NCI-H2227 (cell line): ENCODE results near the gene PHLDB2.
A peak's percentile ranks its signal among the peaks of the same experiment; 100 is the strongest.

Source experiments
- DNase-seq: peaks from one replicate; lab custom pipeline; 2025; ENCODE audit not compliant: unreplicated experiment; lab: John Stamatoyannopoulos, UW

Gene PHLDB2

GRCh38 chr3:111989061-111989678, 130.1 kb downstream of the PHLDB2 start:
- DNase-seq, result peak; percentile 51

GRCh38 chr3:111993038-111993437, 134.0 kb downstream of the PHLDB2 start:
- DNase-seq, result no peak

DNA sequence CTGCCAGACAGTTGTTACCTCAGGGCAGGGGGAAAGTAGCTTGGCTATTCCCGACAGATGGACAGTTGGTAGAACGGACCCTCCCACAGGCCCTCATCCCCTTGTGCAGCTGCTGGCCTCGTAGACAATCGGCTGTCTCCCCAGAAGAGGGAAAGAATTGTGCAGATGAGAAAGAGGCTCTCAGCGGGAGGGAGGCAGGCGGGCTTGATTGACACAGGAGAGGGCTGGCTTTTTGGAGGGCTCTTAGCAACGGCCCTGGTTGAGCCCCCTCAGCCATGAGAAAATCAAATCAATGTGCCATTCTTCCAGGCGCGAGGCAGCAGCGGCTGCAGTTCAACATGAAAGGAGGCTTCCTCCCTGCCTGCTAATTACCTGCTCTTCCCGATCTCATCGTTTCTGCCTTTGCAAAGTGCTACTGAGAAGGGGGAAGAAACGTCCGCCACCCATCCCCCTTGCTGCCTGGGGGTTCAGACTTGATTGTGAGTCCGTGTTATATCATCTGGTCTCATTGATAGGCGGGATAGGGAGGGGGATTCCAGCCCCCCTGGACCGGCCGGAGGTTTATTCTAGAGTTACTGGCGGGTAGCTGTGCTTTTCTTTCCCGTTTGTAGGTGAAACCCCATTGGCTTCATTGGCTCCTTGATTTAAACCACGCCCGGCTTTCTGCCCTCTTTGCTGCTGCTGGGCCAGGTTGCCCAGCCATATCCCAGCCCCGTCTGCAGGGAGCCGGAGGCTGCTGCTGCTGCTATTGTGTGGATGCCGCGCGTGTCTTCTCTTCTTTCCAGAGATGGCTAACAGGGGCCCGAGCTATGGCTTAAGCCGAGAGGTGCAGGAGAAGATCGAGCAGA, 139.8 kb downstream of the PHLDB2 start, which contains the start of gene TAGLN3:
Gene TAGLN3, plus strand, starts transcription at position 287 of the 848 bp plus-strand sequence. Its CDS starts 501 bp downstream, at position 788.
- peak; percentile 82 for DNase-seq

DNA sequence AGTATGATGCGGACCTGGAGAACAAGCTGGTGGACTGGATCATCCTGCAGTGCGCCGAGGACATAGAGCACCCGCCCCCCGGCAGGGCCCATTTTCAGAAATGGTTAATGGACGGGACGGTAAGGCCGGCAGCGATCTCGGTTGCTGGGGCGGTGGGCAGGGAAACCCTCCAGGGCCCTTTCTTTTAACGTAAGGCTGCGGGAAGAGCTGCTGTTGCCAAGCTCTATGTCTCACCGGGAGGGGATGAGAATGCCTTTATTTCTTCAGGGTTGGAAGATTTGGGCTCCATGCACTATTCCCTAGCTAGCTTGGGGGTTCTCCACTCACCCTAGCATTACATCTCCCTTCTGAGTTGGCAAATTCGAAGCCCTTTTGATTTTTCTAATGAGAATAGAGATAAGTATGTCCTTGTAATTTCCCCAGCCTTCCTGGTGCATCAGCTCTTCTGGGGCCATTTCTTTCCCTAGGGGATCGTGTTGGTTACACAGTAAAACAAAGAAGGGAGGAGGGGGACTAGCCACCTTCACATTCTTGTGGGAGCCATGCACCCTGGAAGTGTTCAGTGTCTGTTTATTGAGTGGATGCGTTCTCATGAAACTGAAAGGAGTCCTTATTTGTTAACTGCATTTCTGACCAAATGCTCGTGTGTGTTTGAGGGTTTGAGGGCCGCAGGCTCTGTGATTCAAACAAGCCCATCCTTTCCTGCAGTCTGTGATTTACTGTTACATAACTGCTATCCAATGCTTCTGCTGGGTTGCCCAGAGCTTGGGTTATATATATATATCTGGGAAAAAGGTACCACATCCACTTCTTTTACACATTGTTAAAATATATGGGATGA, 140.6 kb downstream of the PHLDB2 start:
- DNase-seq, result peak; percentile 50

DNA sequence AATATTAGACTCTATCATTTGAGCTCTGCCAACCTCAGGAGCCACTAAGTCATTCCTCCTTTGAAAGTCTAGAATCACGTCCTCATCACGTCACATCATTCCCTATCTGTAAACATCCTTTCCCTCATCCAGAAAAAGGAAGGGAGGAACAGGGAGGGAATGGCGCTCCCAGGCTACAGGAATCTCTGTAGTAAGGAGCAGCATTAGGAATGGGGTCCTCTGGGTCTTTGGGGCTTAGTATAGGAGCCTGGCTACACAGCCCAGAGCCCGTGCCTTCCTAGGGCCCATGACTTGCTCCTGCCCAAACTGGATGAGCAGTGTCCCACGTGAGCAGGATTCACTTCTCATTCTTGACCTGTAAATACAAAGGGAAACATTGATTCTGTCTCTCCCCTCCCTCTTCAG, 141.3 kb downstream of the PHLDB2 start:
- no peak for DNase-seq

- peak; percentile 47 for DNase-seq
These were observed 141.9 kb downstream of the PHLDB2 start for GRCh38 chr3:112000966-112001365.

DNA sequence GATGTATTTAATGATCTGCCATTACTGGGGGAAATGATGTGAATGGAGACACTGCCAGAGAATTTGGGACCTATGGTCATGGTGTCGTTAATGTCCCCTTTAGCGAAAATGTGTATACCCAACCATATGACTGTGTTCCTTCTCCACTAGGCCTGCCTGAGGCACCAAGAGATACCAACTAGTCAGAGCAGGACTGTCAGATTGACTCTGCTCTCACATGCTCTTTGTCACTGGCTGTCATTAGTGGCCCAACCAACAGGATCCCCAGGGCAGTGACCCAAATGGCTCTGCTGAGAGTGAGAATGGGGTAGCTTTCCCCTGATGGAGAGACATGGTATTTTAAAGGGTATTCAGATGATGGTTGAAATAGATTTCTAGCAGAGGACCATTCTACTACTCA, 142.5 kb downstream of the PHLDB2 start:
- DNase-seq, result no peak

- no peak for DNase-seq
These were observed 143.3 kb downstream of the PHLDB2 start for GRCh38 chr3:112002096-112002971.

DNA sequence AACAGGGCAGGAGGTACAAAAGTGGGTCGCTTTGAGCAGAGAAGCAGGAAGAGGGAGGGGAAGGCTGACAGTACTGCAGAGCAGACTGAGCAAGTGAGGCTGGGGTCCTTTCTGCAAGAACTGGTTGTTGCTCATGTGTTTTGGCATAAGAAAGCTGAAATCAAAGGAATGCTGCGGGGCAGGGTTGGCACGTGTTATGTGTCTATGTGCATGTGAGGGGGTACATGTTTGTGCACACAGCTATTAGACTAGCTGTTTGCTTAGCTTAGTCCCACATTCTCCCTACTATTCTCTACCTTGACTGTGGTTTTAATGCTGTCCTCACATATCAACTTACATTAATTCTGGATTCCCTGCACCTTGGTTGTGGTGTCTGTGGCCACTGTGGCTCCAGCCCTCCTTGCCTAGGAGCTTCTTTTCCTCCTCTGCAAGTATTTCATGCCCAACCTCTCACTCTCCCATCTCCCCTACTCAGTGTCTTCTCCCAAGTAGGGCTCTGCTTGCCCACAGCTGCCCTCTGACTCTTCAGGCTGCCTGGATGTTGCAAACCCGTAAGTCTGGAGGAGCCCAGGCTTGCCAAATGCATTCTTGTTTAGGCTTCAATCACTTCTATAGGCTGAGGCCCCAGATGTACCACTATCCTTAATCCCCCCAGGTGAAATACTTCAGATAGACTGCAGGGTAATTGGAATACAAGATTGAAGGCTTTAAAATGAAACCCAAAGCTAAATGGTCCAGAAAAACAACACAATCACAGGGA, 144.4 kb downstream of the PHLDB2 start:
- no peak for DNase-seq

GRCh38 chr3:112004187-112004586, 145.1 kb downstream of the PHLDB2 start:
- DNase-seq, result no peak

DNA sequence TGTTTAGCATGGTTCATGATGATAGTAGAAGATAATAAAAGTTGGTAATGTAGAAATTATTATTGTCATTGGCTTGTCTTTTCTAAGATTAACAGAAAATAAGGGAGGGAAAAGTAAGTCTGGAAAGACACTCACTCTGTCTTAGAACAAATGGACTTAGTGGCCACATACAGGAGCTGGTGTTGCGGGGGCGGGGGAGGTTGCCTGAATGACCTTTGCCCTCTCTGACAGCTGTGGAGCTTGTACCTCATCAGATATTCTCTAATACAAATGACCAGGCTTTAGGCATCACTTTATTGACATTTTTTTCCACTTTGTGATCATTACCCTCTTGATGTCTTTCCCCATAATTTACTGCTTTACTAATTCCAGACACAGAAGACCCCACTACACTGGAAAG, 145.6 kb downstream of the PHLDB2 start:
- no peak for DNase-seq

DNA sequence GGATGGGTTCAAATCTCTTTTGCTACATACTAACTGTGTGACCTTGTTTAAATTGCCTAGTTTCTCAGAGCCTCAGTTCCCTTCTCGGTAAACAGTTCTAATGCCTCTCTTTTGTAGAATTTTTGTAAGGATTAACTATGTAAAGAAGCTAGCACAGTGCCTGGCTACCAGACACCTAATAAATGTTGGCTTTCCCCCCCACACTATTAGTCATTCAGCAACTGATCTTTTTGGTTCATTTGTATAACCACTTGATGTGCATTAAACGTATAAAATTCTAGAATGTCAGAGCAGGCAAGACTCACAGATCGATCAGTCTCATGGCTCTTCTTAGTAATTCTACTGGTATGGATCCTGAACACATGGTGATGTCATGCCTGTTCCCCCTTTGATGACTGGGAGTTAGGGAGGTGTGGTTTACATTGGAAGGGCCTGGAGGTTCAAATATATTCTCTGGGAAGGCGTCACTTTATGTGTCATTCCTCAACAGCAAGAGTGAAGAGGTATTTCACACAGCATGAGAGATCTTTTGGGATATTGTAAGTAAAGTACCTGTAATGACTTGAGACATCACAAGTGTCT, 146.1 kb downstream of the PHLDB2 start:
- no peak for DNase-seq

DNA sequence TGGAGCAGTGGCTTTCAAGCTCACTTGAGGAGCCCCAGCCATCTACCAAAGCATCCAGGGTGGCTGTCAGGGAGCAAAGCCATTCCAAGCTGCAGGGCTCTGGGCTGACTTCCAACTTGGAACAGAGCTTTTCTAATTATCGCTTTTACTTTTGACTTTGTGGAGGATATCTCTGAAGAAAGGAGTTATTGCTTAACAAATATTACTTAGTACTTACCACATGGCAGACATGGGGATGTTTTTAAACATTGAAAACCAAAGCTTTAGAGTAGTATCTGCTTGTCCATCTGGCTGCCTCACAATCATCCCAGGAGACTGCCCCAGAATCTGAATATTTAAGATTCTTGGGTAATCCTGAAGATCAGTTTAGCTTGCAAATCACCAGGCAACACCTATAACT, 148.6 kb downstream of the PHLDB2 start:
- DNase-seq, result no peak

DNA sequence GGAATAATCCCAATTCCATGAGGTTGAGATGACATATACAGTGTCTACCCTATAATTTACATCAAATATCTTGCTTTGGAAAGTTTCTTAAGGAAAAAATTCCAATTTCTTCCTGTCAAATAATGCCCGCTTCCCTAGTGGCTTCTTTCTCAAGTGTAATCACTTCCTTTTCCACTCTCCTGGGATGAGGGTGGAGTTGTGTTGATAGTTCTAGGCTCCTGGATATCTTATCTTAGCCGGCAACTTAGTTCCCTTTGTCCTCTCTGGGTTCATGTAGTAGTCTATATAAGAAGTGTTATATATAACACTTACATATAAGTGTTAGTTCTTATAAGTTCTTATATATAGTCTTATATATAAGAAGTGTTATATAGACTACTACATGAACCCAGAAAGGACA, 150.6 kb downstream of the PHLDB2 start:
- no peak for DNase-seq

GRCh38 chr3:112010636-112011035, 151.6 kb downstream of the PHLDB2 start:
- DNase-seq, result no peak

DNA sequence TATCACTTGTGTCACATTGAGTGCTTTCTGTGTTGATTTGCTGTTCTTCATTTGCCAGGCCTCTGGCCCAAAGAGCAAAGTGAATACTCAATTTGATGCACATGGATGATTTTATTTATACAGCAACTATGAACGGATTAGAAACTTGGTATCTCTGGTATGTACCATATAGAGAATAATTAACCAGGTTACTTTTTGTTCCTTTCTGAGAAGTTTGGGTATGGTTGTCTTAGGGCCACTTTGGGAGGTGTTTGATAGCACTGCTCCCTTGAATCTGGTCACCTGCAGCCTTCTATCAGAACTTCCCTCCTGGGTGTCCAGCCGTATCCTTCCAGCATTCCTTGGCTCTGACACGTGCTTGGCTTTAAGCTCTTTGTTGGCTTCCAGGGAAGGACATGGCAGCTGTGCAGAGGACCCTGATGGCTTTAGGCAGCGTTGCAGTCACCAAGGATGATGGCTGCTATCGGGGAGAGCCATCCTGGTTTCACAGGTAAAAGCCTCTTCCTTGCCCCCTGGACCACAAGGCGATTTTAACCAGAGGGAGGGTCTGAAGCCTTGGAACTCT, 152.4 kb downstream of the PHLDB2 start:
- DNase-seq, result no peak

GRCh38 chr3:112012205-112012992, 153.3 kb downstream of the PHLDB2 start:
- DNase-seq, result no peak

GRCh38 chr3:112013058-112013783, 154.2 kb downstream of the PHLDB2 start:
- no peak for DNase-seq
